RWPE2 (cell line): ENCODE measurements around the gene PTPN6.
A peak's percentile ranks its signal among the peaks of the same experiment; 100 is the strongest.

Source experiments
- ATAC-seq: fragments of 200-7000 bp; cut with Tn5 transposase; 3 replicates; pipeline ENCODE4 v1.9.1; 2021; ENCODE audit warnings: low read depth
- DNase-seq: peaks from one replicate; pipeline ENCODE4 v3.0.0-alpha.2; 2020; ENCODE audit warnings: low spot score
- H3K27ac ChIP-seq: fragments of 450-650 bp; 2 replicates; pipeline ENCODE4 v1.5.1; 2017; ENCODE audit warnings: mild to moderate bottlenecking; ENCODE audit not compliant: poor library complexity, severe bottlenecking
- H3K27me3 ChIP-seq: fragments of 250-450 bp; sonication (Bioruptor Pico); 2 replicates; pipeline ENCODE4 v1.5.1; 2021; ENCODE audit warnings: mild to moderate bottlenecking, moderate library complexity; ENCODE audit not compliant: insufficient read depth, poor library complexity, severe bottlenecking
- H3K36me3 ChIP-seq: fragments of 250-450 bp; sonication (Bioruptor Pico); 2 replicates; pipeline ENCODE4 v1.5.1; 2020; ENCODE audit warnings: low read depth, mild to moderate bottlenecking, moderate library complexity
- H3K4me1 ChIP-seq: fragments of 250-450 bp; sonication (Bioruptor Pico); 2 replicates; pipeline ENCODE4 v1.5.1; 2021; ENCODE audit warnings: mild to moderate bottlenecking, moderate library complexity; ENCODE audit not compliant: insufficient read depth, poor library complexity, severe bottlenecking
- H3K4me3 ChIP-seq: fragments of 250-450 bp; sonication (Bioruptor Pico); 2 replicates; pipeline ENCODE4 v1.5.1; 2021; ENCODE audit warnings: mild to moderate bottlenecking, moderate library complexity; ENCODE audit not compliant: severe bottlenecking
- H3K9me3 ChIP-seq: fragments of 250-450 bp; sonication (Bioruptor Pico); 2 replicates; pipeline ENCODE4 v1.5.1; 2021; ENCODE audit warnings: mild to moderate bottlenecking, moderate library complexity; ENCODE audit not compliant: severe bottlenecking
- TF ChIP-seq, protein P1 (sequence below): fragments of 450-650 bp; IDR thresholded peaks from one replicate; pipeline ENCODE4 v1.5.1; 2017; ENCODE audit warnings: mild to moderate bottlenecking, moderate library complexity; ENCODE audit not compliant: poor library complexity, severe bottlenecking

Gene PTPN6

DNA sequence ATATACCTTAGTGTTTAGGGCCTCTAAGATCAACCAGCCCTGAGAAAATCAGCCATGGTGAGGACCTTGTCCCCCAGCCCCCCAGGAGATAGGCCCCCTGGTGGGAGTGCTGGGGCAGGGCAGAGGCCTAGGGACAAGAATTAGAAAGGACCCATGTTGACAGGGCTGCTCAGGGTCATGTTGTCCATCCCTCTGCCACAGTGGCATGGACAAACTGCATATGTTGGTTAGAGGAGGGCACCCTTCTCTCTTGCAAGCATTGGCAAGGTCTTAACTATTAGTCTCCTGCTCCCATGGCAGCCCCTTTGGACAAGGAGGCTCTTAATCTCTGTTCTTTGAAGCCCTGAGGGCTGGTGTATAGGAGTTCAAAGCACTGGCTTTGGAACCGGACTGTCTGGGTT, 755 bp upstream of the PTPN6 start:
- no peak overlapping the region for H3K27ac ChIP-seq

DNA sequence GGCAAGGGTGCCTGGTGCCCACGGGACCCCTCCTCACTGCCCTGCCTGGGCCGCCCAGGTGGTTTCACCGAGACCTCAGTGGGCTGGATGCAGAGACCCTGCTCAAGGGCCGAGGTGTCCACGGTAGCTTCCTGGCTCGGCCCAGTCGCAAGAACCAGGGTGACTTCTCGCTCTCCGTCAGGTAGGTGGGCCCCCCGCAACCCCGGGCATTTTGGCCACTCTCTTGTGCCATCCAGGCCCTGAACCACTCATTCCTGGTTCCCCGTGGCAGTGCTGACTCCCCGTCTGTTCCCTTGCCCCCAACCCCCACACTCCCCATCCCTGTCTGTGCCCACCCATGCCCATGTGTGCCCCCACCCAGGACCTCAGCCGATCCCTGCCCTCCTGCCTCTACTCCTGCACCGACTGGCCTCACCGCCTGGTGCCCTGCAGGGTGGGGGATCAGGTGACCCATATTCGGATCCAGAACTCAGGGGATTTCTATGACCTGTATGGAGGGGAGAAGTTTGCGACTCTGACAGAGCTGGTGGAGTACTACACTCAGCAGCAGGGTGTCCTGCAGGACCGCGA, 480 bp downstream of the PTPN6 start:
- H3K4me3 ChIP-seq: no peak overlapping the region
- no peaks in the 10 kb centered on the region for H3K9me3 ChIP-seq
- H3K36me3 ChIP-seq: no peaks in the 10 kb centered on the region
- ATAC-seq: no peak
- TF ChIP-seq, protein P1, sequence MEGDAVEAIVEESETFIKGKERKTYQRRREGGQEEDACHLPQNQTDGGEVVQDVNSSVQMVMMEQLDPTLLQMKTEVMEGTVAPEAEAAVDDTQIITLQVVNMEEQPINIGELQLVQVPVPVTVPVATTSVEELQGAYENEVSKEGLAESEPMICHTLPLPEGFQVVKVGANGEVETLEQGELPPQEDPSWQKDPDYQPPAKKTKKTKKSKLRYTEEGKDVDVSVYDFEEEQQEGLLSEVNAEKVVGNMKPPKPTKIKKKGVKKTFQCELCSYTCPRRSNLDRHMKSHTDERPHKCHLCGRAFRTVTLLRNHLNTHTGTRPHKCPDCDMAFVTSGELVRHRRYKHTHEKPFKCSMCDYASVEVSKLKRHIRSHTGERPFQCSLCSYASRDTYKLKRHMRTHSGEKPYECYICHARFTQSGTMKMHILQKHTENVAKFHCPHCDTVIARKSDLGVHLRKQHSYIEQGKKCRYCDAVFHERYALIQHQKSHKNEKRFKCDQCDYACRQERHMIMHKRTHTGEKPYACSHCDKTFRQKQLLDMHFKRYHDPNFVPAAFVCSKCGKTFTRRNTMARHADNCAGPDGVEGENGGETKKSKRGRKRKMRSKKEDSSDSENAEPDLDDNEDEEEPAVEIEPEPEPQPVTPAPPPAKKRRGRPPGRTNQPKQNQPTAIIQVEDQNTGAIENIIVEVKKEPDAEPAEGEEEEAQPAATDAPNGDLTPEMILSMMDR: no peak
- no peaks in the 10 kb centered on the region for H3K27me3 ChIP-seq
- peak; percentile 57 for DNase-seq
- H3K27ac ChIP-seq: no peak overlapping the region
- H3K4me1 ChIP-seq: peaks cover 3% of the 10 kb centered on the region

More for the DNA sequence above, 755 bp upstream of the PTPN6 start:
- Histone ChIP-seq H3K27me3 (no peaks in the 10 kb centered on the region), H3K9me3 (no peaks in the 10 kb centered on the region), H3K4me3 (no peak overlapping the region), H3K4me1 (peaks cover 10% of the 10 kb centered on the region), H3K36me3 (peaks cover 5% of the 10 kb centered on the region)
- TF ChIP-seq, protein P1: no peak
- no peak for ATAC-seq
- no peak for DNase-seq

DNA sequence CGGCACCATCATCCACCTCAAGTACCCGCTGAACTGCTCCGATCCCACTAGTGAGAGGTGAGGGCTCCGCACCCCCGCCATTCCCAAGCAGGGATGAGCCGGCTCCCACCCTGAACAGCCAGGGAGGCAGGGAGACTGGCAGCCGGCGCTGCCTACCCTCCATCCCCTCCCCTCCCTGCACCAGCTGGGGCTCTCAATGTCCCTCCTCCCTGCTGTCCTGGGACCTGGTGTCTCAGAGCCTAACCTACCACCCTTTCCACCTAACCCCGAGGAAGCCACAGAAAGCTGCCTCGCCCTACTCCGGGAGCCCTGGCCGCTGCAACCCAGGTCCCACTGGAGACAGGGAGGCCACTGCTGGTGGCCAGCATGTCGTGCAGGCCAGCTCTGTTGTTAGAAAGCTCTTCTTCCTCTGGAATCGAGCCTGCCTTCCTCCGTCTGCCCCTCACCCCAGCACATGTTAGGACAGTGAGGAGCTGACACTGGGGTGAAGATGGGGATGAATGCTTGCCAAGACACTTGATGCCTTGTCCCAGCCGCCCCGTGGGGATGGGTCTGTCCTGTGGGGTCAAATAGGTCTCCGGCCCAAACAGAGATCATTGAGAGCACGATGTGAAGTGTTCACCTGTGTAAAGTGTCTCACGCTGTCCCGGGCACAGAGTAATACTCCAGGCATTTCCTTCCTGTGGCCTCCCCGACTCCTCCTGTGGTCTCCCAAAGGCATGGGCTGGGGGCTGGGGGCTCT, 1.1 kb downstream of the PTPN6 start:
- no peaks in the 10 kb centered on the region for H3K27me3 ChIP-seq
- H3K9me3 ChIP-seq: no peaks in the 10 kb centered on the region
- H3K27ac ChIP-seq: no peak overlapping the region
- ATAC-seq (no peak), DNase-seq (peak; percentile 49)
- TF ChIP-seq, protein P1: no peak
- no peaks in the 10 kb centered on the region for H3K4me1 ChIP-seq
- H3K36me3 ChIP-seq: no peaks in the 10 kb centered on the region
- H3K4me3 ChIP-seq: no peak overlapping the region

DNA sequence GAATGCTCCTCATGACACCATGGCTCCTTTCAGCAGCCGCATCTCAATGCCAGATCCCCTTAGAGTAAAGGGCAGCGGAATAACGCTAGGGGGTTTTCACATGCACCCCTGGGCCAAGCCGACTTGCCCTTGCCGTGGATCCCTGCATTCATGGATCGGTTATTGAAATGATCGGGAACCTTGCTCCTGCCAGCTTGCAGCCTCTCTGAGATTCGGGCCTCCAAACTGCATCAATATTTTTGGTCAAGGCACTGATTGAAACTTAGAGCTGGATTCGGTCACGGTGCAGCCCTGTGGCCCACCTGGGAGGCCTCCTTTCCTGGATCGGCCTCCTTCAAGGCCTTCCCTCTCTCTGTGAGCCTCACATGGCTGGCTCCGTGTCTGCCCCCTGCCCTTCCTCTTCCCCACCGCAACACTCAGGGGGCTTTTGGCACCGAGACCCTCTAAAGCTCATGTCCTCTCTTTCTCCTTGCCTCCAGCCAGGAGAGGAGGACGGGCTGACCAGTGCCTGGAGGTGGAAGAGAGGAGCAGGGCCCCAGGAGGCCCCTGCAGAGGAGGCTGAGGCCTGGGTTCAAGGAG, 1.8 kb downstream of the PTPN6 start:
- ATAC-seq (no peak), DNase-seq (no peak)
- no peaks in the 10 kb centered on the region for H3K36me3 ChIP-seq
- no peaks in the 10 kb centered on the region for H3K4me1 ChIP-seq
- H3K27ac ChIP-seq: no peak overlapping the region
- TF ChIP-seq, protein P1: no peak
- no peaks in the 10 kb centered on the region for H3K27me3 ChIP-seq
- H3K9me3 ChIP-seq: no peaks in the 10 kb centered on the region
- no peak overlapping the region for H3K4me3 ChIP-seq
